ENCODE data around the gene TADA2A.
A peak's percentile ranks its signal among the peaks of the same experiment; 100 is the strongest.

Gene TADA2A, protein sequence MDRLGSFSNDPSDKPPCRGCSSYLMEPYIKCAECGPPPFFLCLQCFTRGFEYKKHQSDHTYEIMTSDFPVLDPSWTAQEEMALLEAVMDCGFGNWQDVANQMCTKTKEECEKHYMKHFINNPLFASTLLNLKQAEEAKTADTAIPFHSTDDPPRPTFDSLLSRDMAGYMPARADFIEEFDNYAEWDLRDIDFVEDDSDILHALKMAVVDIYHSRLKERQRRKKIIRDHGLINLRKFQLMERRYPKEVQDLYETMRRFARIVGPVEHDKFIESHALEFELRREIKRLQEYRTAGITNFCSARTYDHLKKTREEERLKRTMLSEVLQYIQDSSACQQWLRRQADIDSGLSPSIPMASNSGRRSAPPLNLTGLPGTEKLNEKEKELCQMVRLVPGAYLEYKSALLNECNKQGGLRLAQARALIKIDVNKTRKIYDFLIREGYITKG

DNA sequence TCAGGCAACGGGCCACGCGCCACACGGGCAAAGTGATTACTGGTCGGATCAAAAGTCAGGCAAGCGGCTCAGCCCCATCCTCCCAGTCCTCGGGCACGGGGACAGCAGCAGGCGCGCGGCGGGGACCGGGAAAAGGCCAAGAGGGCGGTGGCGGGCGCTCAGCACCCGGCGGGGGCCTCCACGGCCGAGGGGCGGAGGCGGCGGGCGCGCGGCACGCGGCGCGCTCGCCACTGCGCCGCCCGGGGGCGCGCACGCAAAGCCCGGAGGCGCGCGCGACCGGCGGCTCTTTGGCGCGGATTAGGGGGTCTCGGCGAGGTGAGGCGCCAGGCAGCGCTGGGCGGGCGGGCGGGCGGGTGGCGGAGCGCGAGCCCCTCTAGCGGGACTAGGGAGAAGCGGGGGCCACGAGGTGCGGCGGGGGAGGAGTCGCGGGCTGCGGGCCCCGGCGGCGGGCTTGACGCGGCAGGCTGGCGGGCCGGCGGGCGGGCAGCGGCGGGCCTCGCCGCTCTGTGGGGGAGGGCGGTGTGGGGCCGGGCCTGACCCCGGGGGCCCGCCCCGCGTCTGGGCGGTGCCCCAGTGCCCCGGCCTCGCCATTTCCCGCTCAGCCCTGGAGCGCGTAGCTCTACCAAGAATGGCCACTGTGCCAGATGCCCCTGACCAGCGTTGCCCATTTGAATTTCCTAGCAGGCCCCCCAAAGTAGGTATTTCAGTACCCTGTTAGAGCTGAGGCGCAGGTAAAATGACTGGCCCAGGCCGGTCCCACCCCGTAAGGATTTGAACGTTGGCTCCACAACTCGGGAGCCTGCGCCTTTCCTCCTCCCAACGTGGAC, at the start of gene TADA2A, which contains the start of gene ACACA:
TADA2A (plus strand) TSS at position 252 of the 827 bp plus-strand sequence. CDS start 4,480 bp downstream, outside the sequence.
ACACA (minus strand) TSS at position 202 of the 827 bp plus-strand sequence. CDS start 537 bp downstream, outside the sequence.
- DNase-seq (ENCODE audit: low read depth, low spot score), result peak; percentile 64

DNA sequence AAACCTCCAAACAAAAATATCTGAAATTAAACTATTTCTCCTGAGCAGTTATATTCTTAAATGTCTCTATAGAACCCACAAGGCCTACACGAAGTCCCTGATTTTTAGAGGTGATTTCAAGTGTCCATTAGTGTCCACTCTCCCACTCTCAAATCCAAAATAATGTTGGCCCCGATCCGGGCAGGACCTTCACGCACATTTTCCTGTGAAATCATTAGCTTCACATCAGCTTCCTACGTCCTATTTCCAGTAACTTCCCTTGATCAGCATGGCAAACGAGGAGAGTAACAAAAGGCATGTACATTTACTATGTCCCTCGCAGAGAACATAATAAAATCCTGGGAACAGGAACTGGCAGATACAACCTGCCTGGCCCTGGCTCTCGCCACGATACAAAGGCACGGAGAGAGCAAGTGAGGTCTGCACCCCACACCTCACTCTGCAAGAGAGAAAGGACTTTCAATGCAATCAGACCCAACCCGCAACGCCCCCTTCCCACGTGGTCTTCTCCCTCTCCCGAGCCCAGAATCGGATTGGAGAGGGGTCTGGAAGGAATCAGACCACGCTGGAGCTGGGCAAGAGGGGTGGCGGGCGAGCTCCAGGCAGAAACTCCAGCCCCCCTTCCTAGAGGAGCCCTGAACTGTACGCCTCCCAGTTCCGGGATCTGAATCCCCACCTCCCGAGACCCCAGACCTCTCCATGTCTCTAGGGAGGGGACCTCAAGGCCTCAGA, 48.4 kb upstream of the TADA2A start:
- DNase-seq (ENCODE audit: low read depth, low spot score), result no peak

DNA sequence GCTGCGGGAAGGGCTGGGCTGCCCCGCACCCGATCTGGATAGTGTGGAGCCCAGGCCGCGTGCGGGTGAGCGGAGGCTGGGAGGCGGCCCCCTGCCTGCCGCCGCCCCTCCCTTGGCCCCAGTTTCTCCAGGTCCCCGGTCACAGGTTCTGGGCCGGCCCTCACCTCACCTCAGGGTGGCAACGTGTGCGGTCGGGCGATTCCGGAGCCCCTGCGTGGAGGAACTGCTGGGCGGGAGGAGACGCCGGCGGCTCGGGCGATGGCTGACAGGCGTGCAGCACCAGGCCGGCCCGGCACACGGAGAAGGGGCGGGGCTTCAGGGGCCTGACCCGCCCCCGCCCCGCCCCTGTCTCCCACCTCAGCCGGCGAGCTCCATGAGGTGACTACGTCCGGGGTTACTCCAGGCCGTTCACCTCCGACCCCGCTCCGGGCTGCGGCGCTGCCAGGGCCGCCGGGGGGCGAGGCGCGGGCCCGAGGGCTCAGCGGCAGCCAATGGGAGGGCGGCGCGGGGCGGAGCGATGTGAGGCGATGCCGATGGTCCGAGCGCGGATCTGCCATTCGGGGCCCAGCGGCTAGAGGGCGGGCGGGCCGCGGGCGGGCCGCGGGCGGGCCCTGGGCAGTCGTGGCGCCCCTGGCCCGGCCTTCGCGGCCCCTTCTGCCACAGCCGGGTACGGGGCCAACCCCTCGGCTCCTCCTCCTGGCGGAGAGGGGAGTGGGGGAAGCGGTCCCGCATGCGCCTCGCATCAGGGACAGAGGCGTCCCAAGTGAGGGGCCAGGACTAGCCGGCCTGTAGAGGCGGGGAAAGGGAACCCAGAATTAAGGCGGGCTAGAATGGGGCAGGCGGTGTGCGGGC, 47.6 kb upstream of the TADA2A start:
- DNase-seq (ENCODE audit: low read depth, low spot score), result peak; percentile 81

DNA sequence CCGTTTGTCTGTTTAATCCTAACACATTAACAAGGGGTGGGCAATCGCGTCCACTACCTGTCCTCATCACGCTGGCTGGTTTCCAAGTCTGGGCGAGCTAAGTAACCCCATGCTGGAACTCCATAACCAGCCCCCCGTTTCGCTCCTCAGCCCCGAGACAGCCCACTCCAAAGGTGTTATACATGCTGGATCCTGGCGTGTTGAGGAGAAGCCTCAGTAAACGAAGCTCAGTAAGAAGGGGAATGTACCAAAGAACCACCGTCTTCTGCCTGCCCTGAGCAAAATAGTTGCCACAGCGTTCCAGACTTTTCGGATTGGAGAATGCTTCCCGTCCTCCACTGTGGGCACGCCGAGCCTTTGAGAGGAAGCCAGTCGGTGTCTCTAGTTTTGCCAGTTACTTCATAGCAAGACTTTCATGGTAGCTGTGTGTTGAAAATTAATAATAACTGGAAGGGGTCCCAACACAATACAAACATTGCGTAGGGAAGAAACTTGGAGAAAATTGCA, 47.0 kb upstream of the TADA2A start:
- no peak for DNase-seq (ENCODE audit: low read depth, low spot score)

DNA sequence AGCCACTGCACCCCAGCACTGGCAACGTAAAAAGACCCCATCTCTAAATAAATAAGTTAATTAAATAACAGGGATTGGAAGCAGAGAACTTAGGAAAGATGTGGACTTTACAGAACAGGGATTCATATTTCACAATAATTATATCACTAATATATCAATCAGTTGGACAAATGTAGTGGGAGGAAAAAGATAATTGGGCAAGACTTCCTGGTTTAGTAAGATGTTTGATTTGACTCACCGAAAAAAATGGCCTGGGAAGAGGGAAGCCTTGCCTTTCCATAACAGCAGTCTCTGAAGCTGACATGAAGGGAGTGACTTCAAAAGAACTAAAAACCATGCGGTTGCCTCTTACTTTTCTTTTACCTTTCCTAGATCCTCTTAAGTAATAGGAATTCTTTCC, 46.1 kb upstream of the TADA2A start:
- DNase-seq (ENCODE audit: low read depth, low spot score), result no peak

DNA sequence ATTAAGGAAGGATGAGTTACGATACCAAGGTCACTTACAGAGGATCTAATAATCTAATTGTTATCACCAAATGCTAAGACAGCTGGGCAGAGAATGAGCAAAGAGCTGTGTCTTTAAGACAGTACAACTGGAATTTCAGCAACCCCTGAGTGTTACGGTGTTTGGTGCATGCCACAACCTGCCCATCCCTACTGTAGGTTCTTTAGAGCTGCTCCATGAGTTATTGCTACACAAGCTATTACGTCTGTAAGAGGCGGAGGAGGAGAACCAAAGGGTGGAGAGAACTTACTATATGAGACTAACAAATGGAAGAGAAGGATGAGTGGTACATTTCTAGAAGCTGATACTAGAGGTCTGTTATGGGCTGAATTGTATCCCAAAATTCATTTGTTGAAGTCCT, 45.1 kb upstream of the TADA2A start:
- DNase-seq (ENCODE audit: low read depth, low spot score), result no peak

DNA sequence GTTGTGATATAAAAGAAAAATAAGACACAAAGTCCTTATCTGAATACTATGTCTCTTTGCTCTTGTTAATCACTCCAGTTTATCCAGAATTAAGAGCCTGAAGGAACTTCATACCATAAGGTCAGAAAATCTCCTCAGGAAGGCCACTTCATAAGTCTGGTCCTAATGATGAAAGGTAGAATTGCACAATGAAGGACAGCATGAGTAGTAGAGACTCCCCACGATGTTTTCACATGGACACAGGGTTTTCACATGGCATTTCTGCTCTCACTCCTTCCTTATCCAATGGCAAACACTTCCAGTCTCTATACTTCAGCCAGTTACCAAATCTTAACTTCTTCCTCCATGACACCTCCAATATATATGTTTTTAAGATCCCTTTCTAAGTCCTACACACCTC, 41.1 kb upstream of the TADA2A start:
- no peak for DNase-seq (ENCODE audit: low read depth, low spot score)

DNA sequence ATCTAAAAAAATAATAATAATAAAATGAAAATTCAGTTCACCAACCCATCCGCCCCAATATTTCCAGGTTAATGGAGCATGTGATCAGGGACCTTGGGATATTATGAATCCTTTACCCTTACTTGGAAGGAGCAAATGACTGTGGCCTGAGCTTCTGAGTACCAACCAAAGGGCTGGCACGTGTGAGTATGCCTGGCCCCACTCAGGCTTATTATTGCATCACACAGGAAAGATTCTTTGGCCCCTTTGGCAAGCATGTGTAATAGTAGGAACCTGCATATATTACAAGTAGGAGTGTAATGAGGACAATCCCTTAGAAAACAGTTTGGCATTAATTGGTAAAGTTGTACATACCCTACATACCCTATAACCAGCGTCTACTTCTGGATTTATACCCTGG, 38.1 kb upstream of the TADA2A start:
- no peak for DNase-seq (ENCODE audit: low read depth, low spot score)

DNA sequence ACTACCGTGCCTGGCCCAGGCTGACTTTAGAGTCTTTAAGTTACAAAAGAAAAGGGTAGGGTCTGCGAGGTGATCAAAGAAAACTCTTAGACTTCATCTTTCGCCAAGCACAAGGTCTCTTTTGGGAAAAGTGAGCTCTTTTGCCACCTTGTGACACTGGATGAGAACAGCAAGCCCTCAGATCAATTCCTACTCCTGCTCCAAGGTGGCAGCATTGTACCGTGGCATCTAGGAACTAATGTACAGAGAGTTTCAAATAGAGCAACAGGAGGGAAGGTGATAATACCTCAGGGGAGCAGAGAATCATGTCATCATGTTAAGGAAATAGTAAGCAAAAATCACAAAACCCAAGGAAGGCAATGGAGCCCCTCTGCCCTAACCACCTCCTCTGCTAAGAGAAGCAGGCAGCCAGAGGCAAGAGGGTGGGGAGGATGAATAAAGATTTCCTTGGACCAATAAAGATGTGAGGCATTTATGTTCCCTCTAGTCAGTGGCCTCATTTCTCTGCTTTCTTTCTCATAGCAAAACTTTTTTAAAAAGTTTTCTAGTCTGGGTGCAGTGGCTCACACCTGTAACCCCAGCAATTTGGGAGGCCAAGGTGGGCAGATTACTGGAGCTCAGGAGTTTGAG, 33.0 kb upstream of the TADA2A start:
- peak; percentile 24 for DNase-seq (ENCODE audit: low read depth, low spot score)

DNA sequence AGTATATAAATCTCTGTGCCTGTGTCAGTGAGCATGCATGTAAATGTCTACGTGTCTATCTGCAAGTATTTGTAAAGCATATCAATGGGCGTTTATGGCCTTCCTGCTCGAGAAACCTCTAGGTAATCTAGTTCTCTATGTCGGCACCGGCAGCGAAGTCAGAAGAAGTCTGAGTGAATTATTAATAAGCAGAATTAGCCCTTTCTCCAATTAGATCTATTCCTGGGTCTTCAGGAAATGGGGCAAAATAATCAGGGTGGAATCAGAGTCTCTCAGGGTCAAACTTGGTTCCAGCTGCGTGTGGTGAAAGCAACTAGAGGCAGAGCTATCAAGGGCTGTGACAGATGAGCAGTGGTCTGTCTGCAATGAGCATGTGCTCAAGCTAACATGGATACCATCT, 31.0 kb upstream of the TADA2A start, which contains the start of gene C17orf78:
C17orf78 (plus strand) TSS at position 280 of the 400 bp plus-strand sequence; CDS start at position 388, 108 bp downstream.
- DNase-seq (ENCODE audit: low read depth, low spot score), result no peak

DNA sequence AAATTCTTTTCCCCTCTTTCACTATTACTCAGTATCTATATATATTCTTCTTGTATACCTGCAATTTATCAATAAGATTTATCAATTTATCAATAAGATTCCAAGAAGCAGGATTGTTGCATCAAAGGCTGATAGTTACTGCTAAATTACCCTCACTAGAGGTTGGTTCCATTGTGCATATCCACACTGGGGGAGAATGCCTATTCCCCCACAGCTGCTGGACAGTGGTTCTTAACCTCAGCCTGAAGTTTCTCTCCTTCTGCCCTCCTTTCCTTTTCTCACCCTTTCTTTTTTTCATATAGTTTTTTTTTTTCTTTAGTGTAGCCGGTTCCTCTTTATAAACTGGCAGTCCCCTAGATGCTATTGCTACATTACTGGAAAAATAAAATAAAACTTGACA, 24.6 kb upstream of the TADA2A start:
- DNase-seq (ENCODE audit: low read depth, low spot score), result no peak

DNA sequence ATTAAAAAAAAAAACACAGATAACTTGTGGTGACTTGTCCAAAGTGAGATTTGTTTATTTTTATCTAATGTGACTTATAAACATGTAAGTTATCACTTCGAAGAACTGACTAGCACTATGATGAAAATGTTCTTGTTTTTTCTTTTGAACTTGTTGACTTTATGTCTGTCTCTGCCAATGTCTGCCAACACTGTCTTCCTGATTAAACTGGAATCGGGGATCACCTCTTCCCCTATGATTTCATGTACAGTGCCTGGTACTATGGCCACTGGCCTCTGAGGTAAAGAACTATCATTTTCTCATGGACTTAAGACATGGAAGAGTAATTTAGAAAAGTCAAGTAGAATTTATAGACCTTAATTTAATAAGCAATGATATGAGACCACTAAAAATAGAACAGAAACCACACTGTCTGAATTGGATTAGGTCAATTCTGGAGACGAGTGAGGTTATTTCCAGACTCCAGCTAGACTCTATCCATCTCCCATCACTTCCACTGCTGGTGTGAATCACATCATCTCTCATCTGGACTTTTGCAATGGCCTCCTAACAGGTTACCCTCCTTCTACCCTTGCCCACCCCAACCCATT, 22.0 kb upstream of the TADA2A start:
- DNase-seq (ENCODE audit: low read depth, low spot score), result no peak

DNA sequence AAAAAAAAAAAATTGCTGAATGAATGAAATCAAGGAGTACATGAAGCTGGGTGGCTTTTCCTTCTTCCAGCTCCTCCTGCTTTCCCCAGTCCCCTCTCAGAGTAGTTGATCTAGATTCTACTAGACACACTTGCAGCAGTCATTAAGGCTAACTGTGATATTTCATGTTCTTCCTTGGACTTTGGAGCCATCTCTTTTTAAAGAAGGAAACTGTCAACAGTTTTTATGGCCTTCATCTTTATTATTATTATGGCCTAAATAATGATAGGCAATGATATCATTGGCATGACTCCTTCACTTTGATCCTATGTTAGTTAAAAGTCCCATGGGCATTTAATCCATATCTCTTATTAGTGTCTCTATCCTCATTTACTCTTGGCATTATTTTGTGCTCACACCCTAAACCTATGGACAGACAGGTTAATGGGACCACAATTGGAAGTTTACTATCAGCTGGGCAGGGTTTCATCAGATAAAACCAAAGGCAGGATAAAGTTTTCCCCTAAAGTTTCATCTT, 21.2 kb upstream of the TADA2A start:
- no peak for DNase-seq (ENCODE audit: low read depth, low spot score)

DNA sequence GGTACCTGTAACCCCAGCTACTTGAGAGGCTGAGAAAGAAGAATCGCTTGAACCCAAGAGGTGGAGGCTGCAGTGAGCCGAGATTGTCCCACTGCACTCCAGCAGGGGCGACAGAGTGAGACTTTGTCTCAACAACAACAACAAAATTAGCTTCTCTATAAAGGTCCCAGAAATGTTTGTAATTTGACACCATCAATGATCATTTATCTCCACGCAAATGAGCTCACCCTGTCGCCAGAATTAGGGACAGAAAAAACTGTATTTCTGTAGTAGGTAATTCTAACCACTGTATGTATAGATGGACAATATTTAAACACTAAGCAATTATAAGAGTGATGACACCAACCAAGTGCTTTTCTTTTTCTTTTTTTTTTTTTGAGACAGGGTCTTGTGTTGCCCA, 20.2 kb upstream of the TADA2A start:
- no peak for DNase-seq (ENCODE audit: low read depth, low spot score)

DNA sequence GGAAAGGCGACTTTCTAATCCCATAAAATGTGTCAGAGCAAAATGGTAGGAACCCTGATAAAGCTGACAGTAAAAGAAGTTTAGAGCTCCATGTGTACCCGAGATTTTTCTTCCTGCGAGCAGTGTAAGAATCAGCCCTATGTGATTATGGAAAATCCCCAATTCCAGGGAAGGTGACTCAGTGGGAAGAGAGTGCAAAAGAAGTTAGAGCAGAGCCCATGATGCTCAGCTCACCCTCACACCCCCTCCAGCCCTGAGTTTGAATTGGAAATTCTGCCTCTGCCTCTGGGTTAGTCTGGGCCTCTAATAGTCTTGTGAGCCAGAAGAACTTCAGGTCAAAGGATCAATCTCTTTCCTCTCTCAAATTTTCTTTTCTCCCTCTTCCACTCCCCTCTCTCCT, 18.4 kb upstream of the TADA2A start:
- DNase-seq (ENCODE audit: low read depth, low spot score), result no peak

DNA sequence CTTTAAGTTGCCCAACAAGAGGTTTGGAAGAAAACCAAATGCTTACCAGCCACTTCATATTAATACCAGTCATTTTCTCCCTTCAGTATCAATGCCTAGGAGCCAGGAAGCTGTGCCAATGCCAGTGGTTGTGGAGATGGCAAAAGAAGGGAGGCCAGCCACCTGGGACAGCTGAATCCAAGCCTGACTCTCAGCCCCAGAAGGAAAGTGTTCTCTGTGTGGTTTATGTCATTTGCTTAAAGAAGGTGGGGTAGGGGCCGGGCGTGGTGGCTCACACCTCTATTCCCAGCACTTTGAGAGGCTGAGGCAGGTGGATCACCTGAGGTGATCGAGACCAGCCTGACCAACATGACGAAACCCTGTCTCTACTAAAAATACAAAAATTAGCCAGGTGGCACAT, 17.5 kb upstream of the TADA2A start:
- DNase-seq (ENCODE audit: low read depth, low spot score), result no peak

DNA sequence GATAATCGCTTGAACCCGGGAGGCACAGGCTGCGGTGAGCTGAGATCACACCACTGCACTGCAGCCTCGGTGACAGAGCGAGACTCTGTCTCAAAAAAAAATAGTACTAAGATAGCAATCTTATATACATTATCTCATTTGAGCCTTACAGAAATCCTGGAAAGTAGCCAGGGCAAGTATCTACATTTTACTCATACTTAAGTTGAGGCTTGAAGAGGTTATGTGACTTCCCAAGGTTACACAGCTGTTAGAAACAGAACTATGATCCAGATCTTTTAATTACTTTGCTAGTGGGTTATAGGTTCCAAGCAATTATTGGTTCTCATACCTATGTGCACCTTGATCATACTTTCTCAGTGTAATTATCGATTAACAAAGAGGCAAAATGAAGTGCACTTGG, 15.5 kb upstream of the TADA2A start:
- no peak for DNase-seq (ENCODE audit: low read depth, low spot score)

DNA sequence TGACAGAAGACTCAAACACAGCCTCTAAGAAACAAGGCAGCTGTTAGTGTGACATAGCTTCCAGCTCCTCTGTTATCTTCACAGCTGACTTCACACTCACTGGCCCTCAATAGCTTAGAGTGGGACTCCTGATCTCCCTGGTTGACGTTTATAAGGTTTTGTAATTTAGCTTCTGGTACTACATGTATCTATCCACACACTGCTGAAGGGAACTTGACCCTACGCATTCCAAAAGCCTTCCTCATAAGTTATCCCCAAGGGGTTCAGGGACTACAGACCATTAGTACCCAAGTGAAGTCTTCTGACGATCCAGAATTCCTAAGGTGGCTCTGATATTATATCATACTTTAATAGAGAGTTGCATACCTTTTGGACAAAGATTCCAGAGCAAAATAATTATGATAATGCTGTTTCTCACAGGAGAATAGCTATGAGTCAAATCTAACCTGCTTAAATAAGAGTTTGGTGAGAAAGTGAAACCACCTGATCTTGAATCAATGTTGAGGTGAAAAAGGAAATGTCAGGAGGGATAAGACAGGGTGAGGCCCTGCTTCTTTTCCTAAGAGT, 14.6 kb upstream of the TADA2A start:
- no peak for DNase-seq (ENCODE audit: low read depth, low spot score)

DNA sequence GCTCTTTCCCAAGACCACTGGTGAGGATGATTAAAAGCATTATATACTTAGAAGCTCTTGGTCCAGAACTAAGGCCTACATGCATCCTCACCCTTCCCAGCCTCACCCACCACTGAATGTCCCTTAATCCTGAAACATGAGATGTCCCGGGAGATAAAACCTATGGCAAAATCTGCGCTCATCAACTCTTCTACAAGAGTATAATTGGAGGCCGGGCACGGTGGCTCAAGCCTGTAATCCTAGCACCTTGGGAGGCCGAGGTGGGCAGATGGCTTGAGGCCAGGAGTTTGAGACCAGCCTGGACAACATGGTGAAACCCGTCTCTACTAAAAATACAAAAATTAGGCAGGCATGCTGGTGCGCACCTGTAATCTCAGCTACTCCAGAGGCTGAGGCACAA, 13.3 kb upstream of the TADA2A start:
- no peak for DNase-seq (ENCODE audit: low read depth, low spot score)
